GM19043 (cell line): ENCODE results near the gene FBXL19.

Source experiments
- ATAC-seq: cut with Tn5 transposase; IDR thresholded peaks from one replicate; pipeline ENCODE4 v1.9.1; 2021; ENCODE audit warnings: low read depth; ENCODE audit not compliant: unreplicated experiment

FBXL19 gene

GRCh38 chr16:30961384-30961783 is 38.0 kb downstream of the FBXL19 start:
- no peak for ATAC-seq

GRCh38 chr16:30963925-30964511 is 40.6 kb downstream of the FBXL19 start:
- ATAC-seq: no peak

GRCh38 chr16:30964574-30965226 is 41.3 kb downstream of the FBXL19 start:
- no peak for ATAC-seq

GRCh38 chr16:30965436-30965835 is 42.1 kb downstream of the FBXL19 start:
- no peak for ATAC-seq

GRCh38 chr16:30966033-30966619 is 42.8 kb downstream of the FBXL19 start:
- no peak for ATAC-seq

GRCh38 chr16:30967795-30968194 is 44.4 kb downstream of the FBXL19 start:
- no peak for ATAC-seq

GRCh38 chr16:30969246-30969842 is 46.0 kb downstream of the FBXL19 start:
- ATAC-seq: no peak

GRCh38 chr16:30971298-30971697 is 47.9 kb downstream of the FBXL19 start:
- ATAC-seq: no peak

GRCh38 chr16:30972872-30973271 is 49.5 kb downstream of the FBXL19 start:
- ATAC-seq: no peak

- no peak for ATAC-seq
These were observed 51.0 kb downstream of the FBXL19 start for GRCh38 chr16:30974348-30974747.

GRCh38 chr16:30976486-30976885 is 53.1 kb downstream of the FBXL19 start:
- no peak for ATAC-seq

- ATAC-seq: no peak
These were observed 54.1 kb downstream of the FBXL19 start for GRCh38 chr16:30977502-30977901.

GRCh38 chr16:30979170-30980022 is 56.0 kb downstream of the FBXL19 start:
- ATAC-seq: no peak

- no peak for ATAC-seq
These were observed 56.6 kb downstream of the FBXL19 start for GRCh38 chr16:30980023-30980371.

GRCh38 chr16:30980434-30980833 is 57.1 kb downstream of the FBXL19 start:
- no peak for ATAC-seq

GRCh38 chr16:30980959-30981358 is 57.6 kb downstream of the FBXL19 start:
- no peak for ATAC-seq

- ATAC-seq: no peak
These were observed 59.3 kb downstream of the FBXL19 start for GRCh38 chr16:30982548-30983288.

GRCh38 chr16:30983289-30983889 is 60.0 kb downstream of the FBXL19 start:
- ATAC-seq: no peak

- no peak for ATAC-seq
These were observed 60.7 kb downstream of the FBXL19 start for GRCh38 chr16:30983898-30984610.
